GM18505 (cell line): Measurements from ENCODE around the gene ATP2B3.
A peak's percentile ranks its signal among the peaks of the same experiment; 100 is the strongest.

Experiments
- ATAC-seq: cut with Tn5 transposase; IDR thresholded peaks from one replicate; pipeline ENCODE4 v1.9.1; 2021; ENCODE audit not compliant: unreplicated experiment
- POLR2A ChIP-seq: IDR thresholded peaks from 4 replicates; pipeline ENCODE4 v1.6.1; 2011; ENCODE audit warnings: borderline replicate concordance; ENCODE audit not compliant: insufficient read depth, insufficient read length; ENCODE audit errors: extremely low read depth

ATP2B3 gene

DNA sequence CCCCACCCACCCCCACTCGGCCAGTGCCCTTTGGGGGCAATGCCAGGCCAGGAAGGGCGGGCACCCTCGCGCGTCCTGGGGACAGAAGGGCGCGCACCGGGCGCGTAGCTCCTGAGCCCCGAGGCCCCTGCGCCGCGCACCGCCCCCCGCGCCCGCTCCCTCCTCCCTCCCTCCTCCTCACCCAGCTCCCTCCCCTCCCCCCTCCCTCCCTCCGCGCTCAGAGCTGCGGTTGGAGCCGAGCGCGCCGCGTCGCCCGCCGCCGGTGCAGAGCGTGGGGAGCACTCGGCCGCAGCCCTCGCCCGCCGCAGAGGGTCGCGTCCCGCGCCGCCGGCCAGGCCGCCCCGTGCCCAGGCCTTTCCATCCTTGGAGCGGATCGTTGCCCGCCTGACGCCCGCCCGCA, at the start of gene ATP2B3:
Gene ATP2B3, plus strand, starts transcription at position 220 of the 400 bp plus-strand sequence. CDS start 18,606 bp downstream, outside the sequence.
- no peak for ATAC-seq
- no peak for TF ChIP-seq POLR2A

DNA sequence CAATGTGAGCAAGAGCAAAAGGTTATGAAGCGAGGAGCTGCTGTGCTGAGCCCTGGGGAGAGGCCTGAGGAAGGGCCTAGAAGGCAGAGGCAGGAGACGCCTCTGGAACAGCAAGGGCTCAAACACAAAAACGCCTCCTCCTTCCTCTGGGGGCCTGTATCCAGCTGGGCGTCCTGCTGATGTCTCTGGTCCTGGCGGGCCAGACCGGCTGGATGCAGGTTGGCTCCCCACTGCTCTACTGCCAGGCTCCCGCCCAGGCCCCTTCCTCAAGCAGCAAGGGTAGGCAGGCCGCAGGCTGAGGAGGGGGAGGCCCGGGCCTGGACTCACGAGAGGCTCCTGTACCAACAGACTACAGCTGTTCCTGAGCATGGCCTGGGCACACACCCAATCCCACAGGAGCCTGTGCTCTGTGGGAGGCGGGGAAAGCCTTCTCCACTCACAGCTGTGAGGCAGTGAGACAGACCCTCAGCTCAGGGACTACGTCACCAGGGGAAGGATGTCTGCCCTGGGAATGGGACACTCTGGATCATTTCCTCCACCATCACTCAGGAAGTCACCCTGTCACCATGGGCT, 49.3 kb upstream of the ATP2B3 start:
- no peak for ATAC-seq
- no peak for TF ChIP-seq POLR2A

DNA sequence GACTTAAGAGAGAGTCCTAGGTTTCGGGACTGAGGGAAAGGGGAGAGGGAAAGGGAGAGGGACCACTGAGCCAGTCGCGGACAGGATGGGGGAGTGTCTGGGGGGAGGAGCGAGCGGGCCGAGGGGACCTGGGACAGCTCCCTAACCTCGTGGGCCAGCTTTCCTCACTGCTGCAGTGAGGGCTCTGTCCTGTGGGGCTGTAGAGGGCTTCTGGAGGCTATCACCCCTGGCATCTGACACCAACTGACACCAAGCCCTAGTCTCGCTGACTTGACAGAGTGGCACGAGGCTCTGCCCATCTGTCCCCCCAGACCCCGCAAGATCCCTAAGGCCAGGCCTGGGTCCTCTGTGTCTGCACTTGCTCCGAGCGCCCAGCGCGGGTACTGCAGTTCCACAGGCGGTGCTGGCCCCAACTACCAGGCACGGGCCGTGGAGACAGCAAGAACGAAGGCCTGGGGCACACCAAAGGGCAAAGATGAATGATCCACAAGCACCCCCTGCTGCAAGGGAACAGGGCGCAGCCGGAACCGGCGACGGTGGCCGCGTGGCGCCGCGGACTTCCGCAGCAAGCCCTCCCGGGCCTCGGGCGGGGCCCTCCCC, 47.5 kb upstream of the ATP2B3 start:
- no peak for TF ChIP-seq POLR2A
- peak; percentile 27 for ATAC-seq

DNA sequence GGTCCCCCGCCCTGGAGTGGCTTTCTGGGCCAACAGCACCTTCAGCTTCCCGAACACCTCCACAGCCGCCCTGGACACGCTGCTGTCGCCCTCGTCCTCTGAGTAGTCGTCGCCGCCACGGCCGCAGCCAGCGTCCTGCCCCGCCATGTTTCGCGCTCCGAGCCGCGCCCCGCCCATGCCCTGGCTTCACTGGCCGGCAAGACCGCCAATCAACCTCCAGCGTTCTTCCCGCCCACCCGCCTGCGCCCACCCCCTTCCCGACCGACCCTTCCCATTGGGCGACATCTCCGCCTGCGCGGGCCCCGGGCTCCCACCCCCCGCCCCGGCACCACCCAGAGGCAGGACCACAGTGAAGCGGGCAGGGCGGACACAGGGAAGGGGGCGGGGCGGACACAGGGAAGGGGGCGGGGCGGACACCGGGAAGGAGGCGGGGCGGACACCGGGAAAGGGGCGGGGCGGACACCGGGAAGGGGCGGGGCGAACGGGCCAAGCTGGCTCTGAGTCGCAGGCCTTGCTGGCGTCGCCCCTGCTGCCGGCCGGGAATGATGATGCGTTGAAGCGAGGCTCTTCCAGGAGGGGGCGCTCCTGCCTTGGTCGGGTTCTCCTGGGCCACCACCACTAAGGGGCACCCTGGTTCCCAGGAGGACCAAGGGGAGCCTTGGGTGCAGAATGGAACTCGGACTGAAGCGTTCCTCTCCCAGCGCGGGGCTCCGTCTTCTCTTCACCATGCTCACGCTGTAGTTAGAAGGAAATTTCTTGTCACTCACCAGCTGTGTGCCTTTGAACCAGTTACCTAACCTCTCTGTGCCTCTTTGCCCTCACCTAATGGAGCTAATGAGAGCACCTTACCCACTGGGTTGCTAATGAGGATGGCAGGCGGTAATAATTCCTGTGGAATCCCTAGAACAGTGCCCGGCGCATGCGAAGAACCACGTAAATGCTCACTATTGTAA, 46.8 kb upstream of the ATP2B3 start, which contains the start of gene HAUS7:
Gene HAUS7, minus strand, starts transcription at position 166 of the 953 bp plus-strand sequence. Its CDS starts 19 bp downstream, at position 147.
- TF ChIP-seq POLR2A: no peak
- ATAC-seq: peak; percentile 70

DNA sequence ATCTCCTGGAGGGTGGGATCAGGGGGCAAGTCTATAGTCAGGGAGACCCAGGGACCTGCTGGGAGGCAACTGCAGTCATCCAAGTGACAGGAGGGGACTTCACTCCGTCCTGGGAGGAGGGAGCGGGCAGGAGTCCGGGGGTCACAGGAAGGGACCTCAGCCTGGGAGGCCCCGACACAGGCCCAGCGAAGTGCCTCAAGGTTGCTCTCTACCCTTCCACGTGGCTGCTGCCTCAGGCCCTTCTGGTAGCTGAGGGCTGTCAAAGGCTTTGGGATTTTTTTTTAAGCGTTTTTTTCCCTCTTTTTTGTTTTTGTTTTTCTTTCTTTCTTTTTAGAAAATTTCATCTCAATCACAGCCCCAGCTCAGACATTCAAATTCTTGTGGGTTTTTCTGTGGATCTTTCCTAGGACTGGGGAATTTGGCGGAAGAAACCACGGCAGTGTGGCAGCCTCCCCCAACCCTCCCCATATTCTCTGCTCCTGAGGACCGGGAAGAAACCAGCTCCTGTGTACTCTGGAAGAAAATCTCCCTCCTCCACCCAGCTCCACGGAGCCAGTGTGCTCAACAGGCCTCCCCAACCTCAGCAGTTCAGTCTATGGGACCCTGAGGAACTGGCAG, 45.7 kb upstream of the ATP2B3 start:
- no peak for ATAC-seq
- no peak for TF ChIP-seq POLR2A

DNA sequence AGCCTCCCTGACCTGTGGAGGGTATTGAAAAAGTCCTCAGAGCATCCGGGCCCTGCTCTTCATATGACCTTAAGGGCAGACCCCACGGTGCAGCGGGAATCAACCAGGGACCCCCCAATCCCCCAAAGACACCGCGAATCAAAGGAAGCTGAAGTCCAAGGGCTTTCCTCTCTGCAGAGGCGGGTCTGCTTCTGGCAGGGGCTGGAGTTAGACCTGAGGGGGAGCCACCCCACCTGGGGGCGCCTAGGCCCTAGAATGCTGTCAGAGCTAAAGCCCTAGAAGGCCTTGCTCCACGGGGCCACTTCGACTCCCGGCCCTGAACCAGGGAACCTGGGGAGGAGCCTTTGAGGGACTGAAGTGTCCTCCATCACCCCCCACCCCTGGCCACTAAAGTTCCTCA, 44.3 kb upstream of the ATP2B3 start:
- no peak for ATAC-seq
- no peak for TF ChIP-seq POLR2A

DNA sequence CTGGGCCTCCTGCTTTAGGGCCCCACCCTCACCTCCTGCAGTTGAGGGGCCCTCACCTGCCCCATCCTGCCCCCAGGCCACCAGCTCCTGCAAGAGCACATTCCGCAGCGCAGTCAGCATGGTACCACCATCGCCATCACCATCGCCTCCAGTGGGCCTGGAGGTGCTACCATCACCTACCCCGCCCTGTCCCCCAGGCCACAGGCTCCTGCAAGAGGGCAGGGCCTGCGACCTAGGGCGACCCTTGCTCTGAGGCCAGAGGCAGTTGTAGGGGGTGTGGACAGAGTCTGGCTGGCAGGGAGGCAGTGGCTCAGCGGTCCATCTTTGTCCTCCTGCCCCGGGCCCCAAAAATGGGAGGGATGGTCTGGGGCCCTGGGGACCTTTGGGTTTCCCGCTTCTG, 43.2 kb upstream of the ATP2B3 start:
- TF ChIP-seq POLR2A: no peak
- no peak for ATAC-seq

DNA sequence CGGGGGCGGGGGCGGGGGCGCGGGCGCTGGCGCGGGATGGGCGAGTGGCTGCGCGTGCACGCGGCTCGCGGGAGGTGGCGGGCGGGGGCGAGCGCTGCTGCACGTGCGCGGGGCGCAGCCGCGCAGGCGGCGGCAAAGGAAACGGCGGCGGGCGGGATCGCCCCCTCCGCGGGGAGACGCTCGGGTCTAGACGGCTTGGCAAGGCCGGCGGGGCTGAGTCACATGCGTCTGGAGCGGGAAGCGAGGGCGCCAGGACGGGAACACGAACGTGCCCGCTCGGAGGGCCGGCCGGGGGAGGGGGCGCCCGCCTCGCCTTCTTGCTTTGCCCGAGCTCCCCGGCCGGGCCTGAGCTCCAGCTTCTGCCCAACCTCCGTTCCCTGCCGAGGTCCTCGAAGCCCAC, 42.7 kb upstream of the ATP2B3 start:
- no peak for ATAC-seq
- TF ChIP-seq POLR2A: no peak

DNA sequence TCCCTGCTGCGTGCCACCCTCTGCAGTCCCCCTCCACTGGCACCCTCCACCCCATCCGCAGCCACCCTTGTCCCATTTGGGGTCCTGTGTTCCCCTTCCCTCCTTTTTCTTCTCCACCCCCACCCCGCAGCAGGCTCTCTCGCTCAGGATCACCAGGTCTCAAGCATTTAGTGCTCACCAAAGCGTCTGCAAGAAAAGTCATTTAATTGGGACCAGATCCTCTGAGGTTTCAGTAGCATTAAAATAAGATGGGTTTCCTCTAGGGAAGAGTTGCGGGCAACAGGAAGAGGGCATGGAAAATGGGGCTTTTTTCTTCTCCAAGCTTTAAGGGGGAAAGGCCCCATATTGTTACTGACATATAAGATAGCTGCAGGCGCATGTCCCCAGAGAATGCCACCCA, 42.2 kb upstream of the ATP2B3 start:
- no peak for ATAC-seq
- no peak for TF ChIP-seq POLR2A

DNA sequence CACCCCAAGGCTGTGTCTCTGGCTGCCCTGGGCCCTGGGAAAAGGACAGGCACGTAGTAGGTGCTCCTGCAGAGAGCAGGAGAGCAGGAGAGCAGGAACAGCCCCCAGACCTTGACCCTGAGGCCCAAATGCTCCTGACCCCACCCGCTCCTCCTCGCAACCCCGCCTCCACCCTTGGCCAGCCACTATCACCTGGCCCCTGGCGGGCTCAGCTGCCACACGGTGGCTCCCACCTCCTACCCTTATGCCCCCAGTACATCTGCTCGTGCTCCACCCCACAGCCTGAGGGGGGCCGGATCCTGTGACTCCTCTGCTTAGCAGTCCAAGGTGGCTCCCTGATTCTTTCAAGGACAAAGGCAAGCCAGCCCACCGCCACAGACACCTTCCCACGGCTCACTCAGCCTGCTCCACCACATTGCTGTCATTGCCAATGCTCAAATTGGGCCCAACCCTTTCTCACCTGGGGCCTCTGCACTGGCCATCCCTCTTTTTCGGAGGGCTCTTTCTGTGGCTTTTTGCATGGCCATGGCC, 41.6 kb upstream of the ATP2B3 start:
- no peak for ATAC-seq
- no peak for TF ChIP-seq POLR2A

DNA sequence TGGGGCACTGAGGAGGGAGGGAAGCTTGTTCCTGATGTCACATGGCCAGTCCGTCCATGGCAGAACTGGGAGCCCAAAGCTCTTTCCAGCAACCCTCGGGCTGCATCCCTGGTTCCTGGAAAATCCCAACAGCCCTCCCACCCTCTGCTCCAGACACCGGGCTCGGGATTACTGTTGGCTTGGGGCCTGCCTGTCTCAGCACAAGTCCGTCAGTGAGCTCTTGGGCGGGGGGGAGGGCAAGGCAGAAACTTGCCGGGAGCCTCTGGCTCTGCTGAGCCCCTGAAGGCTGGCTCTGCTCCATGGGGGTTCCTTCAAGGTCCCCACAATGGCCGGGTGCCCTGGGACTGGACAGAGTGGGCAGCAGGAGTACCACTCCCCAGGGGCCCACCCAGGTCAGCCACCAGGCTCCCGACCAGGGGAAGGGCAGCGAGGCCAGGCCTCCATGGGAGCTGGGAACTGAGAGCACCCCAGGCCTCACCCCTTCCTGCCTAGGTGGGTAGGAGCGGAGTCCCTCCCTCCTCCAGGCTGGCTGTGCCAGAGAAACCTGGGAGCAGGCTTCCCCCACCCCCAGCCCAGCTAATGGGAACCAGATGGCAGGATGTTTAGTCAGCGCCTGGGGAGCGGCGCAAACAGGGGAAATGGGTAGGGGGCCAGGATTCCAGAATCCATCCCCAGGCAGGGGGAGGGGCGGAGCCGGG, 40.6 kb upstream of the ATP2B3 start:
- ATAC-seq: no peak
- no peak for TF ChIP-seq POLR2A

DNA sequence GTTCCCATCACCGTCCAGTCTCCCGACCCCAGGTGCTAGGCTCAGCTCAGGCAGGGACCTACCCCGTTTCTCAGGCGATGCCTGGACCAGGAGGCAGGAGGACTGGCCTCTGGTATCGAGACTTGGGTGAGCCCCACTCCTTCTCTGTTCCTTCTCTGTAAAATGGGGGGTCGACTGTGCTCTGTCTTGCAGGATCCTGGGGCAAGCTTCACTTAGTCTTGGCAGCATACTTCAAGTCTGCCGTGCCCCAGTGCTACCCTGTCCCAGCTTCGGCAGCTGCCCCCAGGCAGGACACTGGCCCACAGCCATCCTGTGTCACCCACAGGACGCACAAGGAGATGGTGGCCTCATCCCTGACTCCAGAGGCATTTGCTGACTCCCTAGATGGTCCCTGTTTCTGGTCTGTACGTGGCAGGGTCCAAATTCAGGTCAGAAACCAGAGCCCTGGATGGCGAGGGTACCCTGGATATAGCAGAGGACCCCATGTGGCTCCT, 40.0 kb upstream of the ATP2B3 start:
- TF ChIP-seq POLR2A: no peak
- ATAC-seq: no peak

DNA sequence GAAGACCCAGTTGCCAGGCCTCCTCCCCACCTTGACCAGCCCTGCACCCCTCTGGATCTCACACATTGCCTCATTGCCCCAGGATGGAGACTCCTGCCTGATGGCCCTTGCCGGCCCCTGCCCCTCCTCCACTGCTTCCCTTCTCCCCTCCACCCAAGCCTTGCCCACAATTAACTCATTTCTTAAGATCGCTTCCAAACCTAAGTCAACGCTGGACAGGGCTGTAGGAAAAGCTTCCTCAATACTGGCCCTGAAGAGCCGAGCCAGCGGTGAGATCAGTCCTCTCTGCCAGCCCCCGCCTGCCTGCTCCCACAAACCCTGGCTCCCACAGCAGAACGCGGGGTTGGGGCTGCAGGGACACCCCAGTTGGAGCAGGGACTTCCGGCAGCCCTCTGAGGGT, 39.5 kb upstream of the ATP2B3 start:
- ATAC-seq: no peak
- TF ChIP-seq POLR2A: no peak

DNA sequence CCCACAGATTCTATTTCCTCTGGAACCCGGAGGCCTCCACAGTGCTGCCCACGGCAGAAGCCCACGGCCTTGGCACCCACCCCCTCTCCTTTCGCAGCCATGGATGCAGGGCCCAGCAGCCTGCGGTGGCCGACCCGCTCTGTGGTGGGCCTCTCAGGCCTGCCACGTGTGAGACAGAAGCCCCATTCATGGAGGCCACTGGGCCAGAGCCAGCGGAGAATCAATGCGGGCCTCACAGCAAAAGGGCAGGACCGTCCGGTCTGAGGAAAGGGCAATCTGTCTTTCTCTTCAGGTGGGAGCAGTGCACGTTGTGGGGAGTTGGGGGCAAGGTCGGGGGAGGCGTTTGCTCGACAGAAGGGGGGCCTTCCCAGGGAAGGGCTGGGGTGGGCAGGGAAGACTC, 38.7 kb upstream of the ATP2B3 start:
- TF ChIP-seq POLR2A: no peak
- no peak for ATAC-seq
